Peyer's patch (tissue), 4 donors: ENCODE data around the gene UBE2D2.

Experiments used
- POLR2A ChIP-seq, 2 donors: fragments of 450-650 bp; IDR thresholded peaks; one replicate each; pipeline ENCODE4 v1.5.1; 2017; ENCODE audit warnings: antibody characterized with exemption in 2 of 2, mild to moderate bottlenecking in 2 of 2, moderate library complexity in 2 of 2
- TF ChIP-seq, protein P1 (sequence below), 6 experiments: fragments of 450-650 bp in 4 of 6; fragments of 200-600 bp in 2 of 6; sonication (generic) in 1 of 6; IDR thresholded peaks; one replicate each; pipeline ENCODE4 v1.5.1; 2017 to 2019; ENCODE audit warnings: antibody characterized with exemption in 6 of 6, mild to moderate bottlenecking in 3 of 6, moderate library complexity in 1 of 6

DNA sequence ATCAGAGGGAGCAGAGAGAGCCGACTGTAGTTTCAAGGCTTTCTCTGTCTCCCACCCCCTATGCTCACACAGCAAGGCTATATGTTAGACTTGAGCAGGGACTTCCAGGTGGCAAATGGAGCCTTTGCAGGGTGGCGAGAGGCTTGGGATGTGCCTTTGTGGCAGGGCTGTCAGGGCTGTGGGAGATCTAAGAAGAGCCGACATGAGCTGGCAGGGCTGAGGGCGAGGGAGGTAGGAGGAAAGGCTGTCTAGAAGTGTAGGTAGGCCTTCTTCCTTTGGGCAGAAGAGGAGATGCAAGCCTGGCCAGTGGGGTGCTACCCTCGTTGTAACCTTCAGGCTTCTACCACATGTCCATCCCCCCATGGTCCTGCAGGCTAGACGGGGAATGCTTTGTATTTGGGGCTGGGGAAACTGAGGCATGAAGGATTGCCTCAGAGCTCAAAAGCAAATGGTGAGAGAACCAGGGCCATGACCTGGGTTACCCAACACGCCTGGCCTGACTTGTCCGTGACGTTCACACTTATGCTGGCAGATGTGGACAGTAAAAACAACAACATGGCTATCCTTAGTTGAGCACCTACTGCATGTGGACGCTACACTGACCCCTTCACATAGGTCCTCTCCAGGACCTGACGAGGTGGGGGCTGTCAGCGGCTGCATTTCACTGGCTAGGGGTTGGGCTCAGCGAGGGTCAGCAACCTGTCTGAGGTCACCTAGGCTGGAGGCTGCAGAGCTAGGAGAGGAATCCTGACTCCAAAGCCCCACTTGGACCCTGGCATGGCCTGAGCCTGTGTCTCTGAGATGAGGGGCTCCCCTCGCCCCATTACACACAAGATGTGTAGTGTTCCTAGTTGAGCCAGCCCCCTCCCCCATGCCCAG, 102.3 kb downstream of the UBE2D2 start:
- TF ChIP-seq POLR2A (IDR thresholded peaks at IDR 0.05), result no peak
- TF ChIP-seq, protein P1, sequence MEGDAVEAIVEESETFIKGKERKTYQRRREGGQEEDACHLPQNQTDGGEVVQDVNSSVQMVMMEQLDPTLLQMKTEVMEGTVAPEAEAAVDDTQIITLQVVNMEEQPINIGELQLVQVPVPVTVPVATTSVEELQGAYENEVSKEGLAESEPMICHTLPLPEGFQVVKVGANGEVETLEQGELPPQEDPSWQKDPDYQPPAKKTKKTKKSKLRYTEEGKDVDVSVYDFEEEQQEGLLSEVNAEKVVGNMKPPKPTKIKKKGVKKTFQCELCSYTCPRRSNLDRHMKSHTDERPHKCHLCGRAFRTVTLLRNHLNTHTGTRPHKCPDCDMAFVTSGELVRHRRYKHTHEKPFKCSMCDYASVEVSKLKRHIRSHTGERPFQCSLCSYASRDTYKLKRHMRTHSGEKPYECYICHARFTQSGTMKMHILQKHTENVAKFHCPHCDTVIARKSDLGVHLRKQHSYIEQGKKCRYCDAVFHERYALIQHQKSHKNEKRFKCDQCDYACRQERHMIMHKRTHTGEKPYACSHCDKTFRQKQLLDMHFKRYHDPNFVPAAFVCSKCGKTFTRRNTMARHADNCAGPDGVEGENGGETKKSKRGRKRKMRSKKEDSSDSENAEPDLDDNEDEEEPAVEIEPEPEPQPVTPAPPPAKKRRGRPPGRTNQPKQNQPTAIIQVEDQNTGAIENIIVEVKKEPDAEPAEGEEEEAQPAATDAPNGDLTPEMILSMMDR (IDR thresholded peaks at IDR 0.05), result no peak
